A673 (cell line): ENCODE measurements around the gene RECK.

Experiments used
- CTCF ChIP-seq: fragments of 300-800, 200-600 bp; sonication (generic); conservative IDR thresholded peaks from 2 replicates; pipeline ENCODE4 v1.5.1; 2017; ENCODE audit warnings: low read depth, mild to moderate bottlenecking, antibody characterized with exemption, low read length, moderate library complexity, mixed read lengths
- EZH2 ChIP-seq: fragments of 200-600 bp; sonication (generic); IDR thresholded peaks from 2 replicates; pipeline ENCODE4 v1.6.1; 2017; ENCODE audit warnings: borderline replicate concordance, low read depth, mild to moderate bottlenecking, mixed read lengths, antibody characterized with exemption, low read length; ENCODE audit not compliant: poor library complexity, severe bottlenecking

GRCh38 chr9:36118706-36119105, 82.0 kb downstream of the RECK start:
- TF ChIP-seq CTCF (no peak), EZH2 (no peak)
